Activated CD8-positive, alpha-beta memory T cell treated with anti-CD3 and anti-CD28 coated beads, Interleukin-2, amount 10 ng/mL, durations not matched to agents 7 days and 5 days (primary cell): ENCODE results near the gene EPHB3. TPM values are rescaled to one million over a fixed set of nuclear protein-coding genes. Genes with fewer than 3 reads are reported as not detected.

Experiments
- ATAC-seq: fragments of 150-1000 bp; cut with Tn5 transposase; one replicate; pipeline ENCODE4 v1.10.0; 2021; ENCODE audit warnings: moderate library complexity
- CTCF ChIA-PET: fragments of 350-600 bp; sonication (Branson Sonifier 250); formaldehyde crosslinking; loops from one replicate; lab custom pipeline; 2021; ENCODE audit warnings: antibody characterized with exemption; lab: Charles Lee
- DNase-seq: peaks from one replicate; pipeline ENCODE4 v3.0.0-alpha.2; 2020
- H3K27ac Mint-ChIP-seq: one replicate; pipeline ENCODE4 v1.8.0; 2021; ENCODE audit warnings: mild to moderate bottlenecking, mixed read lengths
- H3K27me3 Mint-ChIP-seq: one replicate; pipeline ENCODE4 v1.8.0; 2021; ENCODE audit warnings: mixed read lengths
- H3K36me3 Mint-ChIP-seq: one replicate; pipeline ENCODE4 v1.8.0; 2021; ENCODE audit warnings: mild to moderate bottlenecking, mixed read lengths
- H3K4me1 Mint-ChIP-seq: one replicate; pipeline ENCODE4 v1.8.0; 2021; ENCODE audit warnings: mixed read lengths
- H3K4me3 Mint-ChIP-seq: one replicate; pipeline ENCODE4 v1.8.0; 2021; ENCODE audit warnings: mild to moderate bottlenecking, moderate library complexity, mixed read lengths
- H3K9me3 Mint-ChIP-seq: one replicate; pipeline ENCODE4 v1.8.0; 2022; ENCODE audit warnings: low read depth, mixed read lengths
- total RNA-seq, 2 experiments: library from RNA; stranded (reverse); gene quantifications; one replicate each; pipeline ENCODE4 v1.2.3, GENCODE V29; 2021

Gene EPHB3
- total RNA-seq, 2 experiments from 2014 or later, result not detected

- H3K36me3 Mint-ChIP-seq, result no peaks in the 10 kb centered on the region
- H3K4me3 Mint-ChIP-seq, result no peak overlapping the region
- H3K27ac Mint-ChIP-seq, result no peak overlapping the region
- peaks cover 9% of the 10 kb centered on the region for H3K4me1 Mint-ChIP-seq
- CTCF ChIA-PET, result interaction anchor here (0.6 to 2.3 kb wide), 35 partner anchors 9 to 745 kb away, joined by 3 to 16 read pairs (median 5); partner anchors contain the start of genes CLCN2, POLR2H and VPS8
- H3K27me3 Mint-ChIP-seq, result peaks cover 71% of the 10 kb centered on the region
- H3K9me3 Mint-ChIP-seq, result no peaks in the 10 kb centered on the region
- ATAC-seq, result peak; percentile 1
- DNase-seq, result no peak
Measured at GRCh38 chr3:184561913-184562877, 610 bp downstream of the EPHB3 start.

GRCh38 chr3:184562878-184563560 is 1.4 kb downstream of the EPHB3 start:
- H3K4me1 Mint-ChIP-seq, result peaks cover 11% of the 10 kb centered on the region
- H3K36me3 Mint-ChIP-seq, result no peaks in the 10 kb centered on the region
- H3K27me3 Mint-ChIP-seq, result peaks cover 71% of the 10 kb centered on the region
- ATAC-seq, result no peak
- H3K9me3 Mint-ChIP-seq, result no peaks in the 10 kb centered on the region
- DNase-seq, result no peak
- H3K27ac Mint-ChIP-seq, result no peak overlapping the region
- CTCF ChIA-PET, result interaction anchor here (1.1 to 2.3 kb wide), 2 partner anchors 10 to 189 kb away, joined by 3 to 11 read pairs; no protein-coding TSS in a partner anchor
- no peak overlapping the region for H3K4me3 Mint-ChIP-seq

- ATAC-seq, result no peak
- H3K9me3 Mint-ChIP-seq, result no peaks in the 10 kb centered on the region
- no peaks in the 10 kb centered on the region for H3K36me3 Mint-ChIP-seq
- peaks cover 14% of the 10 kb centered on the region for H3K4me1 Mint-ChIP-seq
- no peak for DNase-seq
- H3K27ac Mint-ChIP-seq, result no peak overlapping the region
- H3K4me3 Mint-ChIP-seq, result no peak overlapping the region
- CTCF ChIA-PET, result no interaction called here
- H3K27me3 Mint-ChIP-seq, result peaks cover 72% of the 10 kb centered on the region
Measured at GRCh38 chr3:184563561-184563925, 2.0 kb downstream of the EPHB3 start.

- ATAC-seq (no peak), DNase-seq (no peak)
- Mint-ChIP-seq H3K9me3 (no peaks in the 10 kb centered on the region), H3K36me3 (no peaks in the 10 kb centered on the region), H3K27ac (no peak overlapping the region), H3K27me3 (peaks cover 74% of the 10 kb centered on the region), H3K4me1 (peaks cover 14% of the 10 kb centered on the region), H3K4me3 (no peak overlapping the region)
- CTCF ChIA-PET, result interaction anchor here (0.7 to 1.8 kb wide), 2 partner anchors 163 to 659 kb away, joined by 5 to 7 read pairs; no protein-coding TSS in a partner anchor
Measured at GRCh38 chr3:184563941-184564684, 2.5 kb downstream of the EPHB3 start.

GRCh38 chr3:184564685-184565385 is 3.2 kb downstream of the EPHB3 start:
- Mint-ChIP-seq H3K9me3 (no peaks in the 10 kb centered on the region), H3K27me3 (peaks cover 79% of the 10 kb centered on the region), H3K27ac (no peak overlapping the region), H3K4me3 (no peak overlapping the region), H3K36me3 (no peaks in the 10 kb centered on the region), H3K4me1 (peaks cover 14% of the 10 kb centered on the region)
- no peak for ATAC-seq
- CTCF ChIA-PET, result interaction anchor here (0.7 to 1.8 kb wide), 2 partner anchors 162 to 658 kb away, joined by 5 to 7 read pairs; no protein-coding TSS in a partner anchor
- DNase-seq, result no peak

GRCh38 chr3:184565421-184566211 is 4.0 kb downstream of the EPHB3 start:
- Mint-ChIP-seq H3K9me3 (no peaks in the 10 kb centered on the region), H3K36me3 (no peaks in the 10 kb centered on the region), H3K4me1 (peaks cover 12% of the 10 kb centered on the region), H3K27ac (no peak overlapping the region), H3K27me3 (peaks cover 79% of the 10 kb centered on the region), H3K4me3 (no peak overlapping the region)
- DNase-seq (no peak), ATAC-seq (no peak)
- CTCF ChIA-PET, result interaction anchor here (1.8 kb wide), 1 partner anchor 161 kb away, joined by 7 read pairs; no protein-coding TSS in a partner anchor

GRCh38 chr3:184566441-184567414 is 5.1 kb downstream of the EPHB3 start:
- no peak overlapping the region for H3K4me3 Mint-ChIP-seq
- CTCF ChIA-PET, result interaction anchor here (0.6 kb wide), 1 partner anchor 160 kb away, joined by 3 read pairs; no protein-coding TSS in a partner anchor
- DNase-seq (no peak), ATAC-seq (no peak)
- H3K4me1 Mint-ChIP-seq, result peaks cover 5% of the 10 kb centered on the region
- H3K36me3 Mint-ChIP-seq, result no peaks in the 10 kb centered on the region
- H3K27me3 Mint-ChIP-seq, result peaks cover 78% of the 10 kb centered on the region
- H3K9me3 Mint-ChIP-seq, result no peaks in the 10 kb centered on the region
- no peak overlapping the region for H3K27ac Mint-ChIP-seq

GRCh38 chr3:184567946-184568559 is 6.5 kb downstream of the EPHB3 start:
- H3K4me3 Mint-ChIP-seq, result no peak overlapping the region
- H3K4me1 Mint-ChIP-seq, result peaks cover 5% of the 10 kb centered on the region
- H3K27ac Mint-ChIP-seq, result no peak overlapping the region
- CTCF ChIA-PET, result no interaction called here
- no peak for ATAC-seq
- peaks cover 76% of the 10 kb centered on the region for H3K27me3 Mint-ChIP-seq
- DNase-seq, result no peak
- H3K9me3 Mint-ChIP-seq, result no peaks in the 10 kb centered on the region
- no peaks in the 10 kb centered on the region for H3K36me3 Mint-ChIP-seq

- DNase-seq (no peak), ATAC-seq (no peak)
- Mint-ChIP-seq H3K9me3 (no peaks in the 10 kb centered on the region), H3K36me3 (no peaks in the 10 kb centered on the region), H3K27ac (no peak overlapping the region), H3K27me3 (peaks cover 72% of the 10 kb centered on the region), H3K4me1 (peaks cover 5% of the 10 kb centered on the region), H3K4me3 (no peak overlapping the region)
- CTCF ChIA-PET, result no interaction called here
Measured at GRCh38 chr3:184568560-184568923, 7.0 kb downstream of the EPHB3 start.

GRCh38 chr3:184568924-184569829 is 7.6 kb downstream of the EPHB3 start:
- DNase-seq (no peak), ATAC-seq (peak; percentile 35)
- Mint-ChIP-seq H3K27me3 (peaks cover 66% of the 10 kb centered on the region), H3K36me3 (no peaks in the 10 kb centered on the region), H3K4me1 (peaks cover 5% of the 10 kb centered on the region), H3K9me3 (no peaks in the 10 kb centered on the region), H3K27ac (no peak overlapping the region), H3K4me3 (no peak overlapping the region)
- CTCF ChIA-PET, result interaction anchor here (1.3 kb wide), 1 partner anchor 209 kb away, joined by 4 read pairs; no protein-coding TSS in a partner anchor
